ENCODE measurements around the gene YES1. TPM values are rescaled to one million over a fixed set of nuclear protein-coding genes. Genes with fewer than 3 reads are reported as not detected.

YES1 gene
- total RNA-seq (79.5 and 92.3 TPM in 2 replicates), polyA plus RNA-seq (12.6 and 16.5 TPM in 2 replicates), polyA minus RNA-seq (44.8 and 59.8 TPM in 2 replicates), Bru-seq, nascent RNA (percentile 90 among the genes with signal in this experiment), BruChase-seq, experiment 1, labeled RNA remaining after a 6-hour chase (percentile 96 among the genes with signal in this experiment), BruChase-seq, experiment 2, labeled RNA remaining after a 2-hour chase (percentile 91 among the genes with signal in this experiment)
- 21.8 TPM in 2 replicates for polyA plus RNA-seq (2011; cell fraction: cytosol; rRNA removed)
- 21.1 and 22.8 TPM in 2 replicates for polyA plus RNA-seq (2011; cell fraction: nucleus; rRNA removed)
- polyA plus RNA-seq (2012), result 33.8 and 60.1 TPM in 2 replicates
- polyA minus RNA-seq (2011; cell fraction: cytosol; rRNA and poly(A)+ RNA removed), result 20.6 TPM
- 15.7 and 28.6 TPM in 2 replicates for polyA minus RNA-seq (2011; cell fraction: nucleus; rRNA and poly(A)+ RNA removed)
- long read RNA-seq, full-length matches to known transcripts, result 61 of 89 reads
- long read RNA-seq, partial matches to known transcripts, result 3 of 89 reads
- long read RNA-seq, other reads (novel, unspliced or antisense), result 25 of 89 reads

GRCh38 chr18:811892-812375, at the start of gene YES1:
TSS of gene YES1 (minus strand) at chr18:812242. CDS start at chr18:756827, 55,415 bp downstream.
- Histone ChIP-seq H3K9me1 (replicated peaks; ENCODE audit: control insufficient read depth, extremely low read depth, insufficient read depth, low read length) (no peaks in the 10 kb centered on the region), H3K27ac (ENCODE audit: insufficient read depth, low read depth, low read length) (peak within 1 kb of the TSS; percentile 90), H3K4me2 (ENCODE audit: insufficient read depth, low read length) (peak within 1 kb of the TSS; percentile 88), H3K9me3 (replicated peaks; ENCODE audit: control insufficient read depth, insufficient read depth, low read length) (no peaks in the 10 kb centered on the region), H2AFZ (ENCODE audit: low read depth, low read length) (peak within 1 kb of the TSS; percentile 62), H3K27me3 (ENCODE audit: control insufficient read depth in 2 of 2, insufficient read depth in 2 of 2, low read length in 2 of 2) (no peaks in the 10 kb centered on the region), H3K4me3 (replicated peaks in 1 of 3; ENCODE audit: insufficient read depth in 1 of 3, low read depth in 1 of 3, low read length in 3 of 3) (peak within 1 kb of the TSS; percentile 80 to 100 (median 99)), H3K9ac (replicated peaks; ENCODE audit: extremely low read depth, insufficient read depth, low read length) (peak within 1 kb of the TSS; percentile 89), H3K4me1 (ENCODE audit: control insufficient read depth, extremely low read depth, insufficient read depth, low read length) (peaks cover 52% of the 10 kb centered on the region), H4K20me1 (replicated peaks; ENCODE audit: control insufficient read depth, extremely low read depth, insufficient read depth, low read length) (peaks cover 10% of the 10 kb centered on the region), H3K36me3 (ENCODE audit: control insufficient read depth in 2 of 2, extremely low read depth in 1 of 2, insufficient read depth in 2 of 2, low read length in 2 of 2) (no peaks in the 10 kb centered on the region), H3K79me2 (ENCODE audit: control insufficient read depth, insufficient read depth, low read length) (peaks cover 51% of the 10 kb centered on the region)
- FAIRE-seq, result no peak
- DNase-seq (ENCODE audit: low read depth, low spot score), result no peak
- CTCF ChIA-PET, result interaction anchor here (1.6 to 9.3 kb wide), 4 partner anchors 14 to 96 kb away, joined by 3 to 138 read pairs (median 18); no protein-coding TSS in a partner anchor
- POLR2A ChIA-PET, result interaction anchor here (2.0 kb wide), 1 partner anchor 18 kb away, joined by 9 read pairs; no protein-coding TSS in a partner anchor
- no TSS peak for BruUV-seq (replicated peaks)
- intact Hi-C loops (cut with micrococcal nuclease), result loop anchor here (1.0 to 2.0 kb wide), 2 partner anchors 33 to 70 kb away; no protein-coding TSS in a partner anchor
- dilution Hi-C loops (cut with MboI; ENCODE audit: extremely low pct_ligation_motif_present, low sequenced_read_pairs), result no loop called here
- TF ChIP-seq GATA2 (IDR thresholded peaks at IDR 0.05; ENCODE audit: insufficient read depth, insufficient read length, low read depth, low read length) (no peak), POLR2A (IDR thresholded peaks at IDR 0.05; ENCODE audit: low read depth, low read length) (peak; percentile 63)

DNA sequence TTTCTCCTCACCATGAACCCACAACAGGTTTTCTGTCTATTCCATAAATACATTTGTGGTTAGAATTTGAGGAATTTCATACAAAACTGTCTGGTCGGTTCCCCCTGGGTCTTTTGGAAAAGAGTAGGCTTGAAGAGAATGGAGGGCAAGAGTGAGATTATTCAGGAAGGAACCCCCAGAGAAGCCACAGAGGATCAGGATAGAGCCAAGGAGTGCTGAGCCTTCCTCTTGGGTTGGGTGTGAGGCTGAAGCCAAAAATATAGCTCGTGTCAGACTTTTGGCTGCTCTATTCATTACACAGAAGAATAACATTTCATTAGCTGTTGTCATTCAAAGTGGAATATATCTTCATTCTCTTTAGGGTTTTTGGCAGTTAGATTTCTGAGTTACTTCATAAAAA, 45.9 kb upstream of the YES1 start:
- Histone ChIP-seq H3K27me3 (ENCODE audit: control insufficient read depth in 2 of 2, insufficient read depth in 2 of 2, low read length in 2 of 2) (peaks cover 4 to 18% of the 10 kb centered on the region in 2 experiments), H3K9me1 (replicated peaks; ENCODE audit: control insufficient read depth, extremely low read depth, insufficient read depth, low read length) (no peaks in the 10 kb centered on the region), H4K20me1 (replicated peaks; ENCODE audit: control insufficient read depth, extremely low read depth, insufficient read depth, low read length) (no peaks in the 10 kb centered on the region), H3K4me1 (ENCODE audit: control insufficient read depth, extremely low read depth, insufficient read depth, low read length) (no peaks in the 10 kb centered on the region), H3K79me2 (ENCODE audit: control insufficient read depth, insufficient read depth, low read length) (no peaks in the 10 kb centered on the region), H3K4me2 (ENCODE audit: insufficient read depth, low read length) (no peak overlapping the region), H3K4me3 (replicated peaks in 1 of 3; ENCODE audit: insufficient read depth in 1 of 3, low read depth in 1 of 3, low read length in 3 of 3) (no peak overlapping the region), H3K9me3 (replicated peaks; ENCODE audit: control insufficient read depth, insufficient read depth, low read length) (no peaks in the 10 kb centered on the region), H3K36me3 (ENCODE audit: control insufficient read depth in 2 of 2, extremely low read depth in 1 of 2, insufficient read depth in 2 of 2, low read length in 2 of 2) (no peaks in the 10 kb centered on the region), H2AFZ (ENCODE audit: low read depth, low read length) (no peak overlapping the region), H3K27ac (ENCODE audit: insufficient read depth, low read depth, low read length) (no peak overlapping the region), H3K9ac (replicated peaks; ENCODE audit: extremely low read depth, insufficient read depth, low read length) (no peak overlapping the region)
- intact Hi-C loops (cut with micrococcal nuclease), result no loop called here
- FAIRE-seq (no peak), DNase-seq (ENCODE audit: low read depth, low spot score) (no peak)
- no TSS peak for BruUV-seq (replicated peaks)
- ChIA-PET POLR2A (no interaction called here), CTCF (interaction anchor here (0.7 kb wide), 1 partner anchor 1684 kb away, joined by 3 read pairs; no protein-coding TSS in a partner anchor)
- dilution Hi-C loops (cut with MboI; ENCODE audit: extremely low pct_ligation_motif_present, low sequenced_read_pairs), result no loop called here
- TF ChIP-seq, protein P1, sequence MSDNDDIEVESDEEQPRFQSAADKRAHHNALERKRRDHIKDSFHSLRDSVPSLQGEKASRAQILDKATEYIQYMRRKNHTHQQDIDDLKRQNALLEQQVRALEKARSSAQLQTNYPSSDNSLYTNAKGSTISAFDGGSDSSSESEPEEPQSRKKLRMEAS (IDR thresholded peaks at IDR 0.05; ENCODE audit: insufficient read depth, insufficient read length), result no peak
- TF ChIP-seq POLR2A (IDR thresholded peaks at IDR 0.05; ENCODE audit: low read depth, low read length) (no peak), FOS (IDR thresholded peaks at IDR 0.05; ENCODE audit: borderline replicate concordance, insufficient read depth, low read length) (no peak), JUN (IDR thresholded peaks at IDR 0.05; ENCODE audit: borderline replicate concordance, insufficient read depth, insufficient read length, low read depth) (no peak), POLR2AphosphoS5 (IDR thresholded peaks at IDR 0.05; ENCODE audit: insufficient read depth, low read depth, low read length) (no peak), EZH2 (IDR thresholded peaks at IDR 0.05; ENCODE audit: borderline replicate concordance, low read depth, low read length, severe bottlenecking) (no peak), GATA2 (IDR thresholded peaks at IDR 0.05; ENCODE audit: insufficient read depth, insufficient read length, low read depth, low read length) (no peak), MYC (IDR thresholded peaks at IDR 0.05; ENCODE audit: low read depth, low read length) (no peak), CTCF (IDR thresholded peaks at IDR 0.05; ENCODE audit: extremely low read depth in 1 of 2, insufficient read depth in 1 of 2, low read depth in 1 of 2, low read length in 2 of 2) (no peak)

All from endothelial cell of umbilical vein (primary cell).